GM18867 (cell line): ENCODE results near the gene HOXA3.

Source experiments
- ATAC-seq: cut with Tn5 transposase; IDR thresholded peaks from one replicate; pipeline ENCODE4 v1.9.1; 2021; ENCODE audit warnings: mild to moderate bottlenecking, moderate library complexity; ENCODE audit not compliant: unreplicated experiment

Gene HOXA3

GRCh38 chr7:27145914-27146412 is 6.4 kb downstream of the HOXA3 start:
- ATAC-seq = no peak

DNA sequence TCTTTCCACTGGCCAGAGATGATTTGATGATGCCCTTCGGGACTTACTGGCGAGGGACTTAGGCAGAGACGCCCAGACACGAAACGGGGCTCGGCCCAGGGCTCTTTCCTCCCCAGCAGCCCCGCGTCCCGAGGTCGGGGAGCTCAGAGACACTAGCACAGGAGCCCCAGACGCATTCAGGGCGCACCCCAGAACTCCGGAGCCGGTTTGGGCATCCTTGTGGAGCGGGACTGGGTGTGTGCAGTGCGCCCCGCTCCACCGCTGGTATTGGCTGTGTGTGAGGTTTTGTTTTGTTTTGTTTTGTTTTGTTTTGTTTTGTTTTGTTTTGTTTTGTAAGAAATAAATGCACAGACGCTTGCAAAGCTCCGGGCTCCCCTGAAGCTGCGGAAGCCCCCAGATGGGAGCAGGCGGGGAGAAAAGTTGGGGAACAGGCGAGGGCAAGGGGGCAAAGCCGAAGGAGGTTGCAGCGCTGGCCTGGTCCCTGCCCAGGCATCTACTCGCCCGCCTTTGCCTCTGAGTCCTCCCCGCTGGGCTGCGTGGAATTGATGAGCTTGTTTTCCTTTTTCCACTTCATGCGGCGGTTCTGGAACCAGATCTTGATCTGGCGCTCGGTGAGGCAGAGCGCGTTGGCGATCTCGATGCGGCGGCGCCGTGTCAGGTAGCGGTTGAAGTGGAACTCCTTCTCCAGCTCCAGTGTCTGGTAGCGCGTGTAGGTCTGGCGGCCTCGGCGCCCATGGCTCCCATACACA is 7.0 kb downstream of the HOXA3 start:
- no peak for ATAC-seq

DNA sequence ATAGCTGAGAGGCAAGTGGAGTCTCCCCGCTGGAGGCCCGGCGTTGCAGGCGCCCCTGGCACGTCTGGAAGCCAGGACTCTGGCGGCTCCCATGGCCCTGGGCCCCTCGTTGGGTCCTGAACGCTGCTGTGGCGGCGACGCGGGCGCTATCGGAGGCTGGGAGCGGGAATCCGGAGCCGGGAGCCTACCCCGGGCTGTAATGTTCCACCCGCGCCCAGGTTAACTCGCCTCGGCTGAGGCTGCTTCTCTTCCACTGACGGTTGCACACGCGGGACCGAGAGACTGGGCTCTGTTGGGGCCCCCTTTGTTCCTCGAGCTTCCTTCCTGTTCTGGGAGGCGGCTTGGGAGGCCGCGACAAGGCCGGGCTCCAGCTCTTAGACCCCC is 7.6 kb downstream of the HOXA3 start:
- ATAC-seq = no peak

- ATAC-seq = no peak
Observed at GRCh38 chr7:27143950-27144780, 8.2 kb downstream of the HOXA3 start.

GRCh38 chr7:27143023-27143949 is 9.1 kb downstream of the HOXA3 start, which contains the start of gene HOXA5:
Gene HOXA5, minus strand, starts transcription at chr7:27143681. Its CDS starts 74 bp downstream, at chr7:27143607.
- no peak for ATAC-seq

GRCh38 chr7:27142580-27143022 is 9.8 kb downstream of the HOXA3 start:
- no peak for ATAC-seq

- ATAC-seq = no peak
Observed at GRCh38 chr7:27141923-27142579, 10.3 kb downstream of the HOXA3 start.

- no peak for ATAC-seq
Observed at GRCh38 chr7:27141137-27141922, 11.1 kb downstream of the HOXA3 start.

DNA sequence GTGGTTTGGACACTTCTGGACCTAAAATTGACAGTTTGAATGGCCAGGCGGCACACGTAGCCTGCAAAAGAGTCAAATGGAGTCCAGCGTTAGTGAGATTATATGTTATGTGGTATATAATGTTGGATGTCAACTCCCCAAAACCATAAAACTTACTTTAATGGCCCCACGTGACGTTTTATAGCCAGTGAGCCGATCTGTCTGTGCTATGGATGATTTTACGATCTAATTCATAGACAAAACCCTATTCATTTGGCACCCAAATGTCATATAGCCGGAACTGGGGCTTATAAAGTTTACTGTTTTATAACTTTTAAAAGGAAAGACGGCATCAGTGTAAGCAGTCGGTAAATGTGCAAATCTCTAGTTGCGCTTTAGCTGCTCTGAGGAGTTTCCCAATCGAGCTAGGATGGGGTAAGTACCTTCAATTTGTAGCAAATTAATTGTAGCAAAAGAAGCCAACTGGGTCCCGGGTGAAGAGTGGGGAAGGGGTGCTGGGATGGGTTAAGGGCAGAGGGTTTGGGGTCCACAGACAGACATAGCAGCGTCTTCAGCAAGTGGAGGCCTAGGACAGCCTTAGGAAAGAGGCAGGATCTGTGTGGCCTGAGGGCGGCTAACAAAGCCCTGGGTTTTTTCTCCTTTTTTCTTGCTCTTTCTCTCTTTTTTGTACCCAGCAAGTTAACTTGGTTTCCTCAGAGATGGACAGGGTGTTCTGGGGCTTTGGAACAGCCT is 12.1 kb downstream of the HOXA3 start:
- ATAC-seq = no peak

GRCh38 chr7:27139334-27140125 is 12.9 kb downstream of the HOXA3 start:
- no peak for ATAC-seq

- no peak for ATAC-seq
Observed at GRCh38 chr7:27138985-27139333, 13.4 kb downstream of the HOXA3 start.

GRCh38 chr7:27138472-27138871 is 13.9 kb downstream of the HOXA3 start:
- no peak for ATAC-seq

DNA sequence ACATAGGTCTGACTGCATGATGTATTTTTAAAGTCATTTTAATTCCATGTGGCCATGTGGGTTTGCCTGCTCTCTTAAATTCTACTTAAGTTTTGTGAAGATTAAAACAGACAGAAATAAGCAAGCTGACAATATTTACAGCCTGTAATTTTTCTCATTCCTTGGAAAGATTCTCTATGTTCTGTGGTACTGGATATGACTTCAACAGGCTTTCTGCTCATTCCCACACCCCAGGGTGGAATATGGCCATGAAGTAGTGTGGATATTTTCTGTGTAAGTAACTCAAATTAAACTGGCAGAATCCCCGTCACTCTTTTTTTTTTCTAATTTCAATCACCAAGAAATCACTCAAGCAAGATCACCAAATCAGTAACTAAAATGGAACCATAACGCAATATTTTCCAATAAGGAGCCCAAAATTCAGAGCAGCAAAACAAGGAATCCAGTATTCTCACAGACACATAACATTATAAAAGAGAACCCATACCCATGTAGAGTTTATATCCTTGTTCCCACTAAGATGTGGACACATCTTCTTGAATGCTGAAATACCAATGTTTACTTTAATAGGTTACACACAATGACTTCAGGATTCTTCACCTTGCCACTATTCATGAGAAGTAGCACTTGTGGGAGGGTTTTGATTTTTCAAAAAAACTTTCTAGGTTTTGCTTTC is 14.6 kb downstream of the HOXA3 start:
- ATAC-seq = no peak

DNA sequence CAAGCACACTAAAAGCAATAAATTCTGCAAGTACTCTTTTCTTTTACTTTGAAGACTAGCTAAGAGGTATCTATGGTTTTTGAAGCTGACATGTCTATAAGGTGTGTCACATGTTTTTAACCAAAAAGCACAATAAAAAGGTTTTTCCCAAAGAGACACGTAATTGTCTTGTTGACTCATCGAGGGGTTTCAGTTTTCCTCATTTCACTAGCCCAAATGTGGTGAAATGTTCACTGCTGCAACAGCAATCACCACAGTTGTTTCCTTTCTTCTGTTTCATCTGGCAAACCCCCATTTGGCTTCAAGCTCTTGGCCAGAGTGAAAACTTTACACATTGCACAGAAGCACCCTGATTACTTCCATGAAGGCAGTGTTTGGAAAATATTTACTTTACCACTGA is 18.0 kb downstream of the HOXA3 start:
- no peak for ATAC-seq

DNA sequence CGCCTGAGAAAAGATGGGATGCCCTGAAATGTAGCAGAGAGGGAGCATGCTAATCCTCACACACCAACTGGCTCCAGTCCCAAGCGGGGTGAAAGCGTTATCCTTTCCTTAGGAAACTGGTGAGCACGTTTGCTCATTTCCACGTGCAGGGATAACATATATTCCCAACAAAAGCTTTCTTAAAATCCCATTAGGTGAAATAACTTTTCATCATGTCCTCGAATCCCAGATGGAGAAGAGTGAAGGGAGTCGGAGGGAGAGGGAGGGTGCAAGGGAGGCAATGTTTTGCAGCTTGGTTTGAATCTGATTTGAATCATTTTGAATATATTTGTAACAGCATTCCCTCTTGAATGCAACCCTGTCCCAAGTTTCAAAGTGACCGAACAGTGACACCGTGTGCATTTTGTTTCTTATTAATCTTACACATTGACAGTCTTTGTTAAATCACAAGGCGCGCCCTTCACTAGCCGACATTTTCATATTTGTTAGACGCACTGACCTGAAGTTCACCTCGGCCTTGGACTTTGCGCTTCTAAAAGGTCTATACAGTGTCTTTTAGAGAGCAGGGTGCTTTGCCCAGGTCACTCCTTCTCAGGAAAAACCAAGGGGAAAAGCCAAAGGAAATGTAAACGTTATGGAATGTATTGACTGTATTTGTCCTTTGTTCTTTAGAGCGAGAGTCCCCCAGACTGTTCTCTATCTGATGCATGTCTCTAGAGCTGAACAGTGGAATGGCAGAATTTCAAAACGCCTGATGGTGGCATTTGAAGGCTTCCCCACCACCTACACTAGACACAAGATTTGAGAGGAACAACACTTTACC is 18.8 kb downstream of the HOXA3 start:
- ATAC-seq = no peak

- no peak for ATAC-seq
Observed at GRCh38 chr7:27132978-27133377, 19.4 kb downstream of the HOXA3 start.

DNA sequence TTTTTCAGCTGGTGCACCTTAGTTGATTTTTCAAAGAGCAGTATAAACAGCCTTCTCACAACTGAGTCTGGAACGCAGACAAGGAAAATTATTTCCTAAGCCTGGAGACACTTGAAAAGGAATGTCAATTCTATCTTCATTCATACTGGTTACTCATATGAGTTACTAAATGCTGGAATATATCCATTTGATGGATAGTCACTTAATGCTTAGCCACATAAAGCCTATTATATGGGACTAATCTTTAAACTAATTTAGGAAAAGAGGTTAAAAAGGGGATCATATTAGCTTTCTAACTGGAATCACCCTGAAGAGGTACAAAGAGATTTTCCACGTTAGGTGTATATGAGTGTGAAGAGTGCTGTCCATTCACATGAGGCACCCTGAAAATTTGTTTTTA is 20.2 kb downstream of the HOXA3 start:
- ATAC-seq = no peak
